WI38 (cell line): ENCODE data around the gene ITGB2.

ENCODE experiments used
- H3K4me3 ChIP-seq: 2 replicates; pipeline ENCODE4 v1.5.1; 2011; ENCODE audit warnings: low read depth, mild to moderate bottlenecking, control low read depth, low read length
- CTCF ChIP-seq: IDR thresholded peaks from 2 replicates; pipeline ENCODE4 v1.5.1; 2012; ENCODE audit warnings: low read depth, mild to moderate bottlenecking, control low read depth, low read length

The ITGB2 gene

GRCh38 chr21:44890961-44891541 lies 29.6 kb downstream of the ITGB2 start:
- H3K4me3 ChIP-seq: no peak overlapping the region

GRCh38 chr21:44890338-44890931 lies 30.3 kb downstream of the ITGB2 start:
- H3K4me3 ChIP-seq: no peak overlapping the region
- no peak for TF ChIP-seq CTCF

More at GRCh38 chr21:44890961-44891541, 29.6 kb downstream of the ITGB2 start:
- no peak for TF ChIP-seq CTCF

- no peak for TF ChIP-seq CTCF
- H3K4me3 ChIP-seq: no peak overlapping the region
Measured at GRCh38 chr21:44889625-44890337, 30.9 kb downstream of the ITGB2 start.

- no peak for TF ChIP-seq CTCF
- no peak overlapping the region for H3K4me3 ChIP-seq
Measured at GRCh38 chr21:44888581-44889550, 31.8 kb downstream of the ITGB2 start.

- TF ChIP-seq CTCF: no peak
- no peak overlapping the region for H3K4me3 ChIP-seq
Measured at GRCh38 chr21:44887807-44888580, 32.7 kb downstream of the ITGB2 start.

- TF ChIP-seq CTCF: no peak
- no peak overlapping the region for H3K4me3 ChIP-seq
Measured at GRCh38 chr21:44887126-44887806, 33.4 kb downstream of the ITGB2 start.
